Measurements from ENCODE around the gene COL4A5.

Gene COL4A5

GRCh38 chrX:108699368-108699767 lies 259.7 kb downstream of the COL4A5 start:
- Histone ChIP-seq H3K9ac (ENCODE audit: low read length) (no peak overlapping the region), H3F3A (ENCODE audit: insufficient read depth, low read length) (no peaks in the 10 kb centered on the region), H4K20me1 (ENCODE audit: insufficient read depth, low read length) (no peaks in the 10 kb centered on the region), H3K9me2 (ENCODE audit: low read depth, low read length) (no peaks in the 10 kb centered on the region), H3K27ac (ENCODE audit: low read depth, low read length, poor library complexity, severe bottlenecking) (no peak overlapping the region), H3K9me3 (ENCODE audit: low read length) (no peaks in the 10 kb centered on the region), H3K36me3 (ENCODE audit: insufficient read depth, low read length) (no peaks in the 10 kb centered on the region), H3K4me2 (ENCODE audit: low read length) (no peak overlapping the region), H3K27me3 (ENCODE audit: insufficient read depth, low read length) (no peaks in the 10 kb centered on the region), H3K4me3 (ENCODE audit: low read depth, low read length, poor library complexity, severe bottlenecking) (no peak overlapping the region), H3K4me1 (ENCODE audit: insufficient read depth, low read length, severe bottlenecking) (no peaks in the 10 kb centered on the region), H3K79me2 (ENCODE audit: insufficient read depth, low read length) (no peaks in the 10 kb centered on the region), H2AFZ (ENCODE audit: low read length) (no peak overlapping the region)
- peak; percentile 38; the same call in 1 of the 2 replicates for TF ChIP-seq CTCF (IDR thresholded peaks at IDR 0.05; ENCODE audit: low read length)
- no peak for TF ChIP-seq EZH2 (IDR thresholded peaks at IDR 0.05; ENCODE audit: borderline replicate concordance, low read length)

- Histone ChIP-seq H3K79me2 (ENCODE audit: insufficient read depth, low read length) (no peaks in the 10 kb centered on the region), H3K27me3 (ENCODE audit: insufficient read depth, low read length) (no peaks in the 10 kb centered on the region), H3F3A (ENCODE audit: insufficient read depth, low read length) (no peaks in the 10 kb centered on the region), H2AFZ (ENCODE audit: low read length) (no peak overlapping the region), H3K4me2 (ENCODE audit: low read length) (no peak overlapping the region), H3K4me1 (ENCODE audit: insufficient read depth, low read length, severe bottlenecking) (no peaks in the 10 kb centered on the region), H3K27ac (ENCODE audit: low read depth, low read length, poor library complexity, severe bottlenecking) (no peak overlapping the region), H3K9me3 (ENCODE audit: low read length) (no peaks in the 10 kb centered on the region), H3K9ac (ENCODE audit: low read length) (no peak overlapping the region), H3K36me3 (ENCODE audit: insufficient read depth, low read length) (no peaks in the 10 kb centered on the region), H3K4me3 (ENCODE audit: low read depth, low read length, poor library complexity, severe bottlenecking) (no peak overlapping the region), H3K9me2 (ENCODE audit: low read depth, low read length) (no peaks in the 10 kb centered on the region), H4K20me1 (ENCODE audit: insufficient read depth, low read length) (no peaks in the 10 kb centered on the region)
- no peak for TF ChIP-seq EZH2 (IDR thresholded peaks at IDR 0.05; ENCODE audit: borderline replicate concordance, low read length)
- TF ChIP-seq CTCF (IDR thresholded peaks at IDR 0.05; ENCODE audit: low read length), result no peak
Observed at GRCh38 chrX:108701633-108702032, 262.0 kb downstream of the COL4A5 start.

DNA sequence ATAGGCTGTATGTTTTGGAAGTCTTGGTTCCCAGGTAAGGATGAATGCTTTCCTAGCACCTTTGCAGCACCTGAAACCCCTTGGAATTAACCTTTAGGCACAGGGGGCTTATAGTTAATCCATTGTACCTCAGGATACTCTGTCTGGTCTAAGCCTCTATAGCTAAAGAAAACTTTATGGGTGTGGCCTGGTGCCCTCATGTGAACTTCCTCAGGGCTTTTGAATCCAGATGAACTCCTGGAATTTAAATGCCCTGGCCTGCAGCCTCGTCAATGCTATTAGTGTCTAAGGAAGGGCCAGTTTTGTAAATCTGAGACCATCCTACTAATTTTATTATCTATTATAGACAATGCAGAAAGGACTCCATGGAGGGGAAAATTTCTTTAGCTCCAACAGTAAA lies 262.9 kb downstream of the COL4A5 start:
- Histone ChIP-seq H3K9me2 (ENCODE audit: low read depth, low read length) (no peaks in the 10 kb centered on the region), H3K4me3 (ENCODE audit: low read depth, low read length, poor library complexity, severe bottlenecking) (no peak overlapping the region), H3K4me2 (ENCODE audit: low read length) (no peak overlapping the region), H3K36me3 (ENCODE audit: insufficient read depth, low read length) (no peaks in the 10 kb centered on the region), H2AFZ (ENCODE audit: low read length) (no peak overlapping the region), H3K79me2 (ENCODE audit: insufficient read depth, low read length) (no peaks in the 10 kb centered on the region), H3K4me1 (ENCODE audit: insufficient read depth, low read length, severe bottlenecking) (no peaks in the 10 kb centered on the region), H3K27ac (ENCODE audit: low read depth, low read length, poor library complexity, severe bottlenecking) (no peak overlapping the region), H4K20me1 (ENCODE audit: insufficient read depth, low read length) (no peaks in the 10 kb centered on the region), H3K9me3 (ENCODE audit: low read length) (no peaks in the 10 kb centered on the region), H3F3A (ENCODE audit: insufficient read depth, low read length) (no peaks in the 10 kb centered on the region), H3K27me3 (ENCODE audit: insufficient read depth, low read length) (no peaks in the 10 kb centered on the region), H3K9ac (ENCODE audit: low read length) (no peak overlapping the region)
- no peak for TF ChIP-seq CTCF (IDR thresholded peaks at IDR 0.05; ENCODE audit: low read length)
- TF ChIP-seq EZH2 (IDR thresholded peaks at IDR 0.05; ENCODE audit: borderline replicate concordance, low read length), result no peak
